ENCODE results near the gene RXRG.

DNA sequence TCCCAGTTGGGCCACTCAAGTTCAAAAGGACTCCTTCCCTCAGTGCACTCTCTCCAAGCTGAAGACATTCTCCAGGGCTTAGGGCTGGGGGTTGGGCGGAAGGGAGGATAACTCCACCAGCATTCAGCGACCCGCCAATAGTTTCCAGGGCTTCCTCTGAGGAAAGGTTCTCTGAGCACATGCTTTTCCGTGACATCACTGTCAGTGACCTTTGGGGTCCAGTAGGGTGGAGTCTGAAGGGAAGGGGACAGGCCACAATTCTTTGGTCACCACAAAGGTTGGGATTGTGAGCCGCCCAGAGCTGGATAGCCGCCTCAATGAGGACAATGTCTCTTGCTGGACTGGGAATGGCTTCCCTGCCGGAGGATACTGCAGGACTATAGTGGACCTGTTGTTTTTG is 22.8 kb upstream of the RXRG start:
- no peak for TF ChIP-seq EZH2 (IDR thresholded peaks at IDR 0.05)
- no peak for TF ChIP-seq POLR2AphosphoS5 (IDR thresholded peaks at IDR 0.05; ENCODE audit: borderline replicate concordance, low read depth, low read length)
- TF ChIP-seq FOXP2 (optimal IDR thresholded peaks at IDR 0.05; ENCODE audit: control extremely low read depth, extremely low read length, insufficient read depth) = no peak

Data from SK-N-MC (cell line).